Activated CD8-positive, alpha-beta memory T cell treated with anti-CD3 and anti-CD28 coated beads, Interleukin-2, amount 50 U/mL, for 24 hours (primary cell): ENCODE measurements around the gene DCUN1D1.

Source experiments
- DNase-seq: peaks from one replicate; pipeline ENCODE4 v3.0.0-alpha.2; 2020; ENCODE audit errors: extremely low read depth

The DCUN1D1 gene

GRCh38 chr3:182892226-182892625 lies 88.1 kb downstream of the DCUN1D1 start:
- DNase-seq: no peak

DNA sequence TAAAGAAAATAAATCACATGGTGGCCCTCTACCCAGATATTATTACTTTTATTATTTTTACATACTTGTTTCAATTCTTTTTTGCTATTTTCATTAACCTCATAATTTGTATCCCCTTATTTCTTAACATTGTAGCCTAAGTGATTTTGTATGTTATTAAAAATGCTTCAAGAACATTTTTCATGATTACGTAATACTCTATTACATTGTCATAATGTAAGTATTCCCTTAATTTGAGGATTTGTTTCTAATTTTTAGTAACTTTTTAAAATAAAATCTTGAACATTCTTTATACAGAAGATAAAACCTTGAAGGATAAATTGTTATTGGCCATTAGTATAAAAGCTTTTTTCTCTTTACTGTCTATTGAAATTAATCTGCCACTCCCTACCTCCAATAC lies 89.0 kb downstream of the DCUN1D1 start:
- no peak for DNase-seq

GRCh38 chr3:182889948-182890629 lies 90.2 kb downstream of the DCUN1D1 start:
- DNase-seq: no peak
